Loucy (cell line): ENCODE data around the gene SSBP2.

Source experiments
- H2AFZ ChIP-seq: fragments of 200-600 bp; sonication (generic); 2 replicates; pipeline ENCODE4 v1.6.0; 2016; ENCODE audit warnings: antibody characterized with exemption, mild to moderate bottlenecking, low read length, moderate library complexity
- H3F3A ChIP-seq: fragments of 200-600 bp; 2 replicates; pipeline ENCODE4 v1.6.0; 2016; ENCODE audit warnings: antibody characterized with exemption, low read depth, mild to moderate bottlenecking
- H3K27me3 ChIP-seq: fragments of 200-600 bp; sonication (generic); 2 replicates; pipeline ENCODE4 v1.6.1; 2014; ENCODE audit warnings: low read length, mild to moderate bottlenecking; ENCODE audit not compliant: insufficient read depth, poor library complexity, severe bottlenecking
- H3K36me3 ChIP-seq: fragments of 200-600 bp; sonication (generic); 2 replicates; pipeline ENCODE4 v1.6.1; 2016; ENCODE audit warnings: low read length; ENCODE audit not compliant: insufficient read depth
- H3K4me1 ChIP-seq: fragments of 200-600 bp; sonication (generic); 2 replicates; pipeline ENCODE4 v1.5.1; 2014; ENCODE audit warnings: low read length, mild to moderate bottlenecking; ENCODE audit not compliant: insufficient read depth, poor library complexity, severe bottlenecking
- H3K4me2 ChIP-seq: fragments of 200-600 bp; sonication (generic); 2 replicates; pipeline ENCODE4 v1.6.0; 2014; ENCODE audit warnings: antibody characterized with exemption, low read length, low read depth, mild to moderate bottlenecking; ENCODE audit not compliant: poor library complexity, severe bottlenecking
- H3K4me3 ChIP-seq: fragments of 200-600 bp; sonication (generic); 2 replicates; pipeline ENCODE4 v1.5.1; 2014; ENCODE audit warnings: low read length, mild to moderate bottlenecking, mixed read lengths; ENCODE audit not compliant: poor library complexity, severe bottlenecking
- H3K79me2 ChIP-seq: fragments of 200-600 bp; sonication (generic); 2 replicates; pipeline ENCODE4 v1.6.1; 2014; ENCODE audit warnings: low read length; ENCODE audit not compliant: insufficient read depth
- H3K9ac ChIP-seq: fragments of 200-600 bp; sonication (generic); 2 replicates; pipeline ENCODE4 v1.6.0; 2014; ENCODE audit warnings: mild to moderate bottlenecking, low read depth, low read length, moderate library complexity; ENCODE audit not compliant: poor library complexity, severe bottlenecking
- H3K9me2 ChIP-seq: fragments of 200-600 bp; sonication (generic); replicated peaks from 2 replicates; pipeline ENCODE4 v1.6.1; 2016; ENCODE audit warnings: low read depth, low read length, mixed read lengths
- H3K9me3 ChIP-seq: fragments of 200-600 bp; sonication (generic); 2 replicates; pipeline ENCODE4 v1.6.1; 2014; ENCODE audit warnings: mild to moderate bottlenecking, antibody characterized with exemption, low read length, low read depth; ENCODE audit not compliant: insufficient read depth
- H4K20me1 ChIP-seq: fragments of 200-600 bp; sonication (generic); 2 replicates; pipeline ENCODE4 v1.6.0; 2014; ENCODE audit warnings: antibody characterized with exemption, low read length, mild to moderate bottlenecking; ENCODE audit not compliant: insufficient read depth, poor library complexity, severe bottlenecking
- CTCF ChIP-seq: fragments of 200-600 bp; sonication (generic); conservative IDR thresholded peaks from 2 replicates; pipeline ENCODE4 v1.5.1; 2014; ENCODE audit warnings: mild to moderate bottlenecking, antibody characterized with exemption, low read length
- EZH2phosphoT487 ChIP-seq: fragments of 200-600 bp; IDR thresholded peaks from 2 replicates; pipeline ENCODE4 v1.6.1; 2018; ENCODE audit warnings: antibody characterized with exemption, mild to moderate bottlenecking, moderate library complexity, borderline replicate concordance

Gene SSBP2

DNA sequence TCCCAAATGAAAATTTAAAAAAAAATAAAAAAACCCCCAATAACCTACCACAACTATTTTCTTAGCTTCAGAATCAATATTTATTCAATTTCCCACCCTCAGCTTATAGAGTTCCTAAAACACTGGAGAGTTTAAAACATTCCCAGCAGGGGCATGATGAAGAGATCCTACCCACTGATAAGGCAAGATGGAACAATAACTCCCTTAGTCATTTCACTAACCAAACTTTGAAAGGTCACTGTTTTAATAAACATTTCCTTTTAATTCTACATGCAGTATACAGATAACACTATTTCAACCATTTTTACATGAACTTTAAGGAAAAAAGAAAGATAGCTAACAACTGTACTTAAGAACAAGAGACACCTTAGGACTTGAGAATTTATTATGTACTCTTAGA, 322.0 kb downstream of the SSBP2 start:
- Histone ChIP-seq H2AFZ (no peak overlapping the region), H3K27me3 (no peaks in the 10 kb centered on the region), H4K20me1 (no peaks in the 10 kb centered on the region), H3K9me3 (no peaks in the 10 kb centered on the region), H3K4me2 (no peak overlapping the region), H3K4me1 (peaks cover 7% of the 10 kb centered on the region), H3K9me2 (no peaks in the 10 kb centered on the region), H3K79me2 (no peaks in the 10 kb centered on the region), H3K4me3 (no peak overlapping the region), H3K36me3 (peaks cover 36% of the 10 kb centered on the region; the same call in 1 of the 2 replicates), H3F3A (no peaks in the 10 kb centered on the region; the same call in 1 of the 2 replicates), H3K9ac (no peak overlapping the region)
- TF ChIP-seq CTCF (no peak), EZH2phosphoT487 (no peak)

DNA sequence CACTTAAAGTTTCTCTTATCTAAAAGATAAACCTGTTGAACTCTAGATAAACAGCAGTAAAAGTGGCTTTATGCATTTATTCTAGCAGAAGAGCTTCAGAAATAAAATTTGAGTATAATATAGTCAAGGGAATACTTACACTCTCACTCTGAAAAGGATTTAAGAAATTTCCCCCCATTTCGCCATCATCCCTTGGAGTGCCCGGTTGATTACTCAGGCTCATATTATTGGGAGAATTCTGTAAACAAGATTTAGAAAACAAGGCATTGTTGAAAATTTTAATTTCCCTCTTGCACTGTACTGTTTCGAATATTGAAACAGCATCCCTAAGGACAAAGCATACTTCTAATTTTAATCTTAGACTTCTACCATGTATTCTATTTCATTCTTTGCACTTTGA, 322.5 kb downstream of the SSBP2 start:
- H3F3A ChIP-seq, result no peaks in the 10 kb centered on the region; the same call in 1 of the 2 replicates
- H3K4me3 ChIP-seq, result no peak overlapping the region
- no peaks in the 10 kb centered on the region for H3K27me3 ChIP-seq
- peaks cover 7% of the 10 kb centered on the region for H3K4me1 ChIP-seq
- H3K9me2 ChIP-seq, result no peaks in the 10 kb centered on the region
- no peak overlapping the region for H3K9ac ChIP-seq
- no peaks in the 10 kb centered on the region for H3K9me3 ChIP-seq
- no peaks in the 10 kb centered on the region for H3K79me2 ChIP-seq
- H3K4me2 ChIP-seq, result no peak overlapping the region
- TF ChIP-seq EZH2phosphoT487, result no peak
- TF ChIP-seq CTCF, result no peak
- no peak overlapping the region for H2AFZ ChIP-seq
- H4K20me1 ChIP-seq, result no peaks in the 10 kb centered on the region
- peaks cover 36% of the 10 kb centered on the region; the same call in 1 of the 2 replicates for H3K36me3 ChIP-seq

- Histone ChIP-seq H3K36me3 (peaks cover 42% of the 10 kb centered on the region; the same call in 1 of the 2 replicates), H3K4me2 (no peak overlapping the region), H3K4me1 (peaks cover 7% of the 10 kb centered on the region)
Measured at GRCh38 chr5:81427566-81427965, 323.3 kb downstream of the SSBP2 start.

More at GRCh38 chr5:81427566-81427965, 323.3 kb downstream of the SSBP2 start:
- Histone ChIP-seq H3F3A (no peaks in the 10 kb centered on the region; the same call in 1 of the 2 replicates), H3K9me2 (no peaks in the 10 kb centered on the region), H3K4me3 (no peak overlapping the region), H3K27me3 (no peaks in the 10 kb centered on the region), H4K20me1 (no peaks in the 10 kb centered on the region), H2AFZ (no peak overlapping the region), H3K9me3 (no peaks in the 10 kb centered on the region), H3K79me2 (no peaks in the 10 kb centered on the region), H3K9ac (no peak overlapping the region)
- TF ChIP-seq EZH2phosphoT487 (no peak), CTCF (no peak)
